HG02571 (cell line): ENCODE results near the gene KIAA1671.

Source experiments
- ATAC-seq: cut with Tn5 transposase; IDR thresholded peaks from one replicate; pipeline ENCODE4 v1.9.1; 2021; ENCODE audit warnings: mild to moderate bottlenecking, moderate library complexity; ENCODE audit not compliant: unreplicated experiment

KIAA1671 gene

DNA sequence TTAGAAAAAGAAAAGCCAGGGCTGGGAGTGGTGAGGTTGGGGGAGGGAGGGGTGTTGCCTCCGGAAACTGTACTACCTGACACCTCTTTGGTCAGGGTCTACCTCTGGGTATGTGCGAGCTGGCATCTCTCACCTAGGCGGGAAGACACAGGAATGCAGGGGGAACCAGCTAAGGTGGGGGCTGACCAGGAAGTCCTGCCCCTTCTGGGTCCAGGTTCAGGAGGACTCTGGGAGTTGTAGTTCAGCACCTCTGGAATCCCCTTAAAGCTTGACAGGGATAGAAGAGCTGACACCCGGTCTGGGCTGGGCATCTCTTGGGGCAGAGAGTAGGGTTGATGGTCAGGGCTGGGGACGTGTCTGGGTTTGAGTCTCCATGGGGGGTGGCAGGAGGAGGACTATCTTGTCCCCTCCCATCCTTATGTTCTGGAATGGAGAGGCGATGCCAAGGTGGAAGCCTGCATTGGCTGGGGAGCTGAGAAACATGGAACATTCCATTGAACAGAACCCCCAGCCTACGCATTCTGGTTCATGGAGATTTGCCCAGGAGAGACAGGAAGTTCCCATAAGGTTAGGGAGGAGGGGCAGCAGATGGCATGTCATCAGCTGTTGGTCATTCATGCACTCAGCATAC, 2.1 kb upstream of the KIAA1671 start:
- ATAC-seq: no peak

- ATAC-seq: no peak
Measured at GRCh38 chr22:24952837-24953383, 394 bp downstream of the KIAA1671 start.

DNA sequence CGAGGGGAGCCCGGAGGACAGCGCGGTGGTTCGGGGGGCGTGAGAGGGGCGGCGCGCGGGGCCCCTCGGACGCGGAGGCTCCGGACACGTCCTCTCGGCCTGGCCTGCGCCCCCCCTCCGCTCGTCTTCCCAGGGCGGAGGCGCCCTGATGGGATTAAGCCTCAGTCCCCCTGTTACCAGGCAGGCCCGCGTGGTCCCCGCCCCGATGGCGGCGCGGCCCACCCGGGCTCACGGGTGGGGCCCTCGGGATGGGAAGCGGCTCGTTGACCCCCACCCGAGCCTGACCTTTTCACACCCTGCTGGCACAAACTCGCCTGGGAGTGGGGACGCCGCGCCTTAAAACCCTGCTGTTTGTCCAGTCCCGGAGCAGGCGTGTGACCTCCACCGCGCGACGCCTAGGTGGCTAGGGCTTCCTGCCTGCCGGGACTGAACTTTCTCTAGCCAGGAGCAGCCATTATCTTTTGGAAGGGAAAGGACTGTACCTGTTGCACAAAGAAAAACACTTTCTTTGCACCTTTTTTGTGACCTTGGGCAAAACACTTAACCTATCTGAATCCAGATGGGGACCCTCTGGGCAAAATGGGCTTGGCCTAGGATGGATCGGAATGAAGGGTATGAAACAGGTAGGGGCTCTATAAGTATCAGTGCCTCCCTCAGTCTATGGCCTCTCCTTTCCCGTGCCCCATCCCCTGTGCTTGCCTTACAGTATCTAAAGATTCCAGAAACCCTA, 1.0 kb downstream of the KIAA1671 start:
- no peak for ATAC-seq

- no peak for ATAC-seq
Measured at GRCh38 chr22:24954114-24954463, 1.6 kb downstream of the KIAA1671 start.

DNA sequence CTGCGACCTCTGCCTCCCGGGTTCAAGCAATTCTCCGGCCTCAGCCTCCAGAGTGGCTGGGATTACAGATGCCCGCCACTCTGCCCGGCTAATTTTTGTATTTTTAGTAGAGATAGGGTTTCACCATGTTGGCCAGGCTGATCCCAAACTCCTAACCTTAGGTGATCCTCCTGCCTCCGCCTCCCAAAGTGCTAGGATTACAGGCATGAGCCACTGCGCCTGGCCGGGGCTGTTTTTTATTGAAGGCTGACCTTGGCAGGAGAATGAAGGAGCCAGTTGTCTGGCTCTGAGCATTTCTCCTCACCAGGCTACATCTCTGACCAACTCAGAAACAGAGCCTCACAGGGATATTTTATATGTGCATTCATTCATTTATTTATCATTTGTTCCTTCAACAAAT, 2.3 kb downstream of the KIAA1671 start:
- no peak for ATAC-seq

- no peak for ATAC-seq
Measured at GRCh38 chr22:24957043-24957442, 4.5 kb downstream of the KIAA1671 start.

- no peak for ATAC-seq
Measured at GRCh38 chr22:24961217-24961844, 8.8 kb downstream of the KIAA1671 start.

- no peak for ATAC-seq
Measured at GRCh38 chr22:24962094-24962493, 9.6 kb downstream of the KIAA1671 start.

- no peak for ATAC-seq
Measured at GRCh38 chr22:24962835-24963234, 10.3 kb downstream of the KIAA1671 start.

DNA sequence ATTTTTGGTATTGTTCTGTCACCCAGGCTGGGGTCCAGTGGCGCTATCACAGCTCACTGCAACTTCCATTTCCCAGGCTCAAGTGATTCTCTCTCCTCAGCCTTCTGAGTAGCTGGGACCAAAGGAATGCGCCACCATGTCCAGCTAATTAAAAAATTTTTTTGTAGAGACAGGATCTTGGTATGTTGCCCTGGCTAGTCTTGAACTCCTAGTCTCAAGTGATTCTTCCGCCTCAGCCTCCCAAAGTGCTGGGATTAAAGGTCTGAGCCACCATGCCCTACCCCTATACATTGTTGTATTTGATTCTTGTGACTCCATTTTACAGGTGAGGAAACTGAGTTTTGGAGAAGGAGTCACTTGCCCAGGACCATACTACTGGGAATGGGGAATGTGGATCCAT, 11.9 kb downstream of the KIAA1671 start:
- no peak for ATAC-seq

- no peak for ATAC-seq
Measured at GRCh38 chr22:24965822-24966626, 13.5 kb downstream of the KIAA1671 start.

- ATAC-seq: no peak
Measured at GRCh38 chr22:24968066-24968561, 15.6 kb downstream of the KIAA1671 start.

DNA sequence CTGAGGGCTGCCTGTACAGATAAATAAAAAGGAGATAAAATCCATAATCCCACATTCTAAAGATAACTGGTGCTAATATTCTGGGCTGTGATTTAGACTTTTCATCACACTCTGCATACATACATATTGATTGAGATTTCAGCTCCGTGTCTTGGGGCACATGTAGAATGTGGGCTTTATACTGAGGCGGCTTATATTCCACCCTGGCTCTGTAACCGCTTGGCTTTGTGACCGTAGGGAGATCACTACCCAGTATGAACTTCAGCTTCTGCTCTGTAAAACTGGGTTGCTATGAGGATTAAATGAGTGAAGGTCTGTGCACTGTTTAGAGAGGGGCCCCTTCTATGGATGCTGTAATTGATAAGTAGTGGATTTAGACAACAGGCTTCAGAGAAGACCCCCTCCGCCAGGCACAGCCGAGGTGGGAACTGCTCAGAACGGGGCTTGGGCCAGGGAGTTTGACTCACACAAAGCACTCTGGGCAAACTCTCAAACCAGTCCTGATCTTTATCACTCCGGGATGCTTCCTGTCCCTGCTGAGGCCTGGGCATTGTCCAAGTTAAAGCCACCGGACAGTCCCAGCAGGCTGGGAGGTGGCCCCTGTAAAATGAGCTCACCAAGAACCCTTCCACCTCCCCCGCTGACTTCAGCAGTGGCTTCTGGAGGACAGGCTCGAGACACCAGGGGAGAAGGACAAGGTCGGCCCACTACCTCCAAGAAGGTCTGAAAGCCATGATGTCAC, 17.2 kb downstream of the KIAA1671 start:
- no peak for ATAC-seq

GRCh38 chr22:24972369-24972768, 19.9 kb downstream of the KIAA1671 start:
- no peak for ATAC-seq

- ATAC-seq: no peak
Measured at GRCh38 chr22:24973872-24974271, 21.4 kb downstream of the KIAA1671 start.

DNA sequence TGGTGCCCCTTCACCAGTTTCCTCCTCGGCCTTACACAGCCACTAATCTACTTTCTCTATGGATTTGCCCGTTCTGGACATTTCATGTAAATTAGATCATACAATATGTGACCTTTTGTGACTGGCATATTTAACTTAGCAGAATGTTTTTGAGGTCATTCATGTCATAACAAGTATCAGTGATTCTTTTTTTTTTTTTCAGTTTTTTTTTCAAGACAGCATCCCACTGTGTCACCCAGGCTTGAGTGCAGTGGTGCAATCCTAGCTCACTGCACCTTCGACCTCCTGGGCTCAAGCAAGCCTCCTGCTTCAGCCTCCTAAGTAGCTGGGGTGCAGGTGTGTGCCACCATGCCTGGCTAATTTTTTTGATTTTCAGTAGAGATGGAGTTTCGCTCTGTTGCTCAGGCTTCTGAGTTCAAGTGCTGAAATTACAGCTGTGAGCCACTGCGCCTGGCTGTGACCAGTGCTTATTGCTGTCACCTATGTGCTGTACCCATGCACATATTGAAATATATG, 22.7 kb downstream of the KIAA1671 start:
- ATAC-seq: no peak

DNA sequence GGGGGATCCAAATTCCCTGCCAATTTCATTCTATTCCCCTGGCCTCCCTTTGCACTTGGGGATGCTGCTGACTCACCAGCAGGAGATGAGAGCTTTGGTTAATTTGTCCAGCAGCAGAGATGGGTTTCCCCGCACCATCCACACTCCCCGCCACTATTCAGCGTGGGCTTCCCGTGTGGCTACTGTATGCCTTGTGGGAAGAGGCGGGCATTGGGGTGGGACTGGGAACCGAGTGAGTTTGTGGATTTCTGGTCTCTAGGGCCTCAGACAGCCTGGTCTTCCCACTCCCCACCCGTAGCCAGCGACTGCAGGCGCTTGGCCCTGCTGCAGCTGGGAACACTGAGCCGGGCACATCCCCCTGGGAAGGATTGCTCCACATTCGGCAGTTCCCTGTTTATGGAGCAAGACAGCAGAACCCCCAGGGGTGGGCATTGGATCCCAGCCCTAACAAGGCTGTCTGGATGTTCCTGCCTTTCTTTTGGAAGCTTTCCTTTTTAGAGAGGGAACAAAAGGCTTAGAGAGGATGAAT, 23.4 kb downstream of the KIAA1671 start:
- ATAC-seq: no peak

DNA sequence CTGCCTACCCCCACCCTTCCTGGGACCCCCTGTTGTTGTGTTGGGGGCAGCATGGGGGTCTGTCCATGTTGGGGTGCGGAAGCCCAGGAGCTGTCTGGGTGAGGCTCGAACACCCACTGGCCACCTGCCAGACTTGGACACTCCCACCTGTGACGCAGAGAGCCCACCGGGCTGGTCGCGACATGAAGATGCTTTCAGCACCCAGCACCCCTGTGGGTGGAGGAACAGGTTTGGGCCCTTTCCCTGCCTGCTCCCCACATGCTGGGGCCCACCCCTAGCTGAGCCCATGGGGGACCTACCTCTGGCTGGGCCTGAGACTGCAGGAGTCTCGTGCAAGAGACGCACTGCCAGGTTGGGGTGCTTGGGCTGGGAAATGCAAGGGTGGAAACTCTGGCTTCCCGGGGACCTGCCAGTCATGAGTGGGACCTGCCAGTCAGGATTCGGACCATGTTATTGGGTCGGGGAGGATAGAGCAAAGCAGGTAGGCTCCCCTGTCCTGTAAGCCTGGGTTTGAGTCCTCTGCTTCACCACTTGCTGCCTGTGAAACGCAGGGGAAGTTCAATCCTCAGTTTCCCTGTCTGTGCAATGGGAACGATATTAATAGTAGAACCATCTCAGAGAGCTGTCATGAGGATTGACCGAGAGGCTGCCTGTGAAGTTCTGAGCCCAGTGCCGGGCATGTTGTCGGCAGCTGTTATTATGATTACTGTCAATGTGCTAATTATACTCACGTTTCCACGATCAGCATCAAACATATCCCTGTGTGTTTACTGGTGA, 24.1 kb downstream of the KIAA1671 start:
- ATAC-seq: no peak
